GM12873 (cell line): ENCODE measurements around the gene CASP14.

Experiments used
- TF ChIP-seq, protein P1 (sequence below): IDR thresholded peaks from 2 replicates; pipeline ENCODE4 v1.5.1; 2012; ENCODE audit warnings: low read depth, mild to moderate bottlenecking, moderate library complexity, low read length, control low read depth; ENCODE audit not compliant: insufficient read depth; ENCODE audit errors: missing control alignments

Gene CASP14

DNA sequence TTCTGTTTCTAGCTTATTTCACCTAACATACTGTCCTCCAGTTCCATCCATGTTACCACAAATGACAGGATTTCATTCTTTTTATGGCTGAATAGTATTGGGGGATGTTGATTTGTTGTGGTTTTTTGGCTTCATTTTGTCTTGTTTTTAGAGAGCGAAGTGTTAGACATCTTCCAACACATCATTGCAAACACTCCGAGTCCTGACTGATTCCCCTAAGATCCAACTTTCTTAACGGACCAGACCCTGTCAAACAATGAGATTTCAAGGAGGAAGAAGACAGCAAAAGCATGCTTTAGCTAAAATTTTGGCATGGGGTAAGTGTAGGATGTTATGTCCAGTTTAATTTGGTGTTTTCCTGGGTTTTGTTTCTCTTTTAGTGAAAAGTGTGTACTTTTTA, 3.8 kb upstream of the CASP14 start:
- TF ChIP-seq, protein P1, sequence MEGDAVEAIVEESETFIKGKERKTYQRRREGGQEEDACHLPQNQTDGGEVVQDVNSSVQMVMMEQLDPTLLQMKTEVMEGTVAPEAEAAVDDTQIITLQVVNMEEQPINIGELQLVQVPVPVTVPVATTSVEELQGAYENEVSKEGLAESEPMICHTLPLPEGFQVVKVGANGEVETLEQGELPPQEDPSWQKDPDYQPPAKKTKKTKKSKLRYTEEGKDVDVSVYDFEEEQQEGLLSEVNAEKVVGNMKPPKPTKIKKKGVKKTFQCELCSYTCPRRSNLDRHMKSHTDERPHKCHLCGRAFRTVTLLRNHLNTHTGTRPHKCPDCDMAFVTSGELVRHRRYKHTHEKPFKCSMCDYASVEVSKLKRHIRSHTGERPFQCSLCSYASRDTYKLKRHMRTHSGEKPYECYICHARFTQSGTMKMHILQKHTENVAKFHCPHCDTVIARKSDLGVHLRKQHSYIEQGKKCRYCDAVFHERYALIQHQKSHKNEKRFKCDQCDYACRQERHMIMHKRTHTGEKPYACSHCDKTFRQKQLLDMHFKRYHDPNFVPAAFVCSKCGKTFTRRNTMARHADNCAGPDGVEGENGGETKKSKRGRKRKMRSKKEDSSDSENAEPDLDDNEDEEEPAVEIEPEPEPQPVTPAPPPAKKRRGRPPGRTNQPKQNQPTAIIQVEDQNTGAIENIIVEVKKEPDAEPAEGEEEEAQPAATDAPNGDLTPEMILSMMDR, result no peak

DNA sequence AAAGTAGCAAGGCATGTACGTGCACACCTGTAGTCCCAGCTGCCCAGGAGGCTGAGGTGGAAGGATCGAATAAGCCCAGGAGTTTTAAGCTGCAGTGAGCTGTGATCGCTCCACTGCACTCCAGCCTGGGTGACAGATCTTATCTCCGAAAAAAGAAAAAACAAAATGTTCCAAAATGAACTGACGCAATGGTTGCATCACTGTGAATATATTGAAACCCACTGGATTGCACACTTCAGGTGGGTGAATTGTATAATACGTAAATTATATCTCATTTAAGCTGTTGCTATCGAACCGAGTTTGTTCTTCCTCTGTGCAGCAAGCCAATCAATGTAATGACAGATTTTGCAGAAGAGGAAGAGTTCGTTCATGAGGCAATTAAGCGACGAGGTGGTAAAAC, 1.6 kb upstream of the CASP14 start:
- TF ChIP-seq, protein P1, result no peak

DNA sequence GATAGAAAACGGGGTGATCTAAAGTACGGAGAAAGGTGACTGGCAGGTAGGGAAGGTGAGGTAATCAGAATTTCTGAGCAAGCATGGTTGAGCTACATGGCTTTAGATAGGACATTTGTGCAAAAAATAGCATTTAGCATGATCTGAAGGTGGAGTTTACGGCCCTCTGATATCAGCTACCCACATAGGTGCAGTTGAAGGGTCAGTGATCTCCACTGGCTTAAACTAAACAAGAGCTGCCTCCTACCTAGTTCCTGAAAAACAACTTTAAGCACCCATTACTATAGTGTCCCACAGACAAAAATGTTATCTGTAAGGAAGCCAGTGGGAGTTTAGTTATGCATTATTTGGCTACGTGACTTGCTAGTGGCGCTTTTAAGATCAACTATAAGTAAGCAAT, 1.2 kb upstream of the CASP14 start:
- TF ChIP-seq, protein P1, result no peak

DNA sequence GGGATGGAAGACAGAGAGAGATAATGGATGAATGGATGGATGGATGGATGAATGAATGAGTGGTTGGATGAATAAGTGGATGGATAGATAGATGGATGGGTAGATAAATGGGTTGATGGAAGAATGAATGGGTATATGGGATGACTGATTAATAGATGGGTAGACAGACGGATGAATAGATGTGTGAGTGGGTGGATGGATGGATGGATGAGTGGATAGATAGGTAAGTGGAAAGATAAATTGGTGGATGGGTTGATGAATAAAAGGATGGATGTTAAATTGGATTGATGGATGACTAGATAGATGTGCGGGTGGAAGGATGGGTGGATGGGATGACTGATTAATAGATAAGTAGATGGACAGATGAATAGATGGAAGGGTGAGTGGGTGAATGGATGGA, 1.4 kb downstream of the CASP14 start:
- TF ChIP-seq, protein P1, result no peak

GRCh38 chr19:15062036-15062435, 12.8 kb downstream of the CASP14 start:
- TF ChIP-seq, protein P1, result no peak

GRCh38 chr19:15072930-15073647, 23.8 kb downstream of the CASP14 start:
- TF ChIP-seq, protein P1, result no peak

GRCh38 chr19:15074371-15074770, 25.1 kb downstream of the CASP14 start:
- TF ChIP-seq, protein P1, result no peak
